Tongue (tissue), 2 donors: ENCODE data around the gene MCRIP1. TPM values are rescaled to one million over a fixed set of nuclear protein-coding genes. Genes with fewer than 3 reads are reported as not detected.
"Not testable (repeated sequence)": the region's sequence is repeated elsewhere in the genome, so short reads cannot be mapped to it uniquely, and the experiment has no call there.

ENCODE experiments used
- DNase-seq: peaks from one replicate; pipeline ENCODE4 v3.0.0-alpha.2; 2015
- total RNA-seq: library from RNA; depleted of rRNA; stranded (reverse); fragments of >200 nt; gene quantifications from one replicate; pipeline ENCODE4 v1.2.3, GENCODE V29; 2014

MCRIP1 gene
- total RNA-seq, 1 donor from 2014 or later: 111 TPM

DNA sequence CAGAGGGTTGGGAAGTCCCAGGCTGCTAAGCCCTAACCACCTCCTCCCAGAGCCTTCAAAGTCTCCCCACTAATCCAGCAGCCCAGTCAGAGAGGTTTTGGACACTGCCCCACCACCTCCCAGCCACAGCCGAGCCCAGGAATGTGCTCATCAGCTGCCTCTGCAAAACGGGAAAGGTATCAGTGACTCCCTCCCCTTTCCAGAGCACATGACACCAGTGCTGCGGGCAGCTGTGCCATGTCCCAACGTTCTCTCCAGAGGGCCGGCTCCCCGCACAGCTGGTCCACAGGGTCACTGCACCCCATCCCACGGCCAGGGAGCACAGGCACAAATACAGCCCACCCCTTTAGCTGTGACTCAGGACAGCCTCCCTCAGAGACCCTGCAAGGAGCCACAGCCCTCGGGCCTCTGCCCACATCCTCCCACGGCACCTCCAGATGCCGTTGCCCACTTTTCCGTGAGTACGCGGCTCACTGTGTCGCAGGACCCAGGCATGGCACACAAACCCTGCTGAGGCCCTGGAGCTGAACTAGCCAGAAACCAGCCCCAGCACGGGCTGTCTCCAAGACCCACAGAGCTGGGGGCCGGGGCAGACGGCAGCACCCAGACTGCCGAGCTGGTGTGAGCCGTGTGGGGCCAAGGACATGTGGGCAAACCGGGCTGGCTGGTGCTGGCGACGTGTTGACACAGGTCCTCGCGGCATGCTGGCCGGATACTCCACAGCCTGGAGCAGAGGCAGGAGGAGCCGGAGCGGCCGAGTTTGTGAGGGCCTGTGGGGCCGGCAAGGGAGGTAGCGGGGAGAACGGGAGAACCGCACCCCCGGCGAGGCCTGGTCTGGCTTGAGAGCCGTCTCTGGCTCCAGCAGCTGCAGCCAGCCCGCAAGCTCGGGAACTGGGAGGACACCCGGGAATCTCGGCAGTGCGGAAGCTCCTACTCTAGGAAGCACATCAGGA, 8.0 kb upstream of the MCRIP1 start:
- DNase-seq: no peak

DNA sequence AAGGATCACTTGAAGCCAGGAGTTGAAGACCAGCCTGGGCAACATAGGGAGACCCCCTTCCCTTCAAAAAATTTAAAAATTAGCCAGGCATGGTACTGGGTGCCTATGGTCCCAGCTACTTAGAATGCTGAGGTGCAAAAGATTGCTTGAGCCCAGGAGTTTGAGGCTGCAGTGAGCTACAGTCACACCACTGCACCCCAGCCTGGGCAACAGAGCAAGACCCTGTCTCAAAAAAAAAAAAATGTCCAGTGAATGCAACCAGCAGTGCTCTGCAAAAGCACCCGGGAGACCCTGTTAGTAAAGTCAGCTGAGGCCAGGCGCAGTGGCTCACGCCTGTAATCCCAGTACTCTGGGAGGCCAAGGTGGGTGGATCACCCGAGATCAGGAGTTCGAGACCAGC, 7.0 kb upstream of the MCRIP1 start:
- DNase-seq: not testable (repeated sequence)

DNA sequence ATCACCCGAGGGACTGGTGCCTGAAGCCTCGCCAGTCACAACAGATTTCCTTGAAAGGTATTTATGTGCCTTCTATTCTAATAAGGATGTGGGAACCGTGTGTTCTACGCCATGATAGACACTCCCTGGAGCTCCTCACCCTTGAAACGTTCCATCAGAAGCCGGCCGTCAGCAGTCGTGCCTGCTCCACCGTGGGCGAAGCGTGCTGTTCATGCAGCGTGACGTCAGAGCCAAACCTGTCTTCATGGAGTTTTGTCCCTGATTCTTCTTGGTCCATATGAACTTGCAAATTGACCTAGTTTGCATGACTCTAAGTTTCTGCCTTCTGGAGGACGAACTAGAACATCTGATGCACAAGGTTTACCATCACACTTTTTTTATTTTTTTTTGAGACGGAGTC, 6.2 kb upstream of the MCRIP1 start:
- no peak for DNase-seq

DNA sequence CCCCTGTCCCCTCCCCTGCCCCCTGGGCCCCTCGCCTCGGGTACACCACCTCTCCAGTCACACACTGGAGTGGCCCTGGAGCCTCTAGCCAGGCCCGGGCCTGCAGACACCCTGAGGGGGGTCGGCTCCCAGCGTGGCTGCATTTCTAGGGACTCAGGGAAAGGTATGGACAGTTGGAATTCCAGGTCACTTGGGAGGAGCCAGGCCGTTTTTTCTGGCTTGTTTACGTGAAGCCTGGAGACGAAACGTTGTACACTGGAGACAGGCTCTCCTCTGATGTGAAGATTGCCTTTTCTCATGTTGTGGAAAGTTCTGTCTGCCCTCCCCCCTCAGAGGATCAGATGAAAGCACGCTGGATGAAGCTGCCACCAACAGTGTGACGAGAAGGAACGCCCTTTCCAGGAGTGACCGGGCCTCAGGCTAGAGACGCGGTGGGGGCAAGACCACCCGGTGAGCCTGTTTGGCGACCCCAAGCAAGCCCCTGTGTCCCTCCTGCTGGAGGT, 5.7 kb upstream of the MCRIP1 start:
- DNase-seq: no peak

DNA sequence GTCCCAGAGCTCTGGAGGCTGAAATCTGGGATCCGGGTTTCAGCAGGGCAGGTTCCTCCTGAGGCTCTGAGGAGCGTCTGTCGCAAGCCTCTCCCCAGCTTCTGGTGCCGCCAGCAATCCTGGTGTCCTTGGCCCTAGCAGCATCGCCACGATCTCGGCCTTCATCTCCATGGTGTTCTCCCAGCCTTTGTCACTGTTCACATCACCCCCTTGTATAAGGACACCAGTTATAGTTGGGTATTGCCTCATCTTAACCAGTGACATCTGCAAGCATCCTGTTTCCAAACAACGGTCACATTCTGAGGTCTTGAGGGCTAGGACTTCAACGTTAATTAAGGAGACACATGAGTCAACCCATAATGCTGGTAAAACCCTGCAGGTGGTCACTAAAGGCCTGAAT, 4.5 kb upstream of the MCRIP1 start:
- DNase-seq: no peak

DNA sequence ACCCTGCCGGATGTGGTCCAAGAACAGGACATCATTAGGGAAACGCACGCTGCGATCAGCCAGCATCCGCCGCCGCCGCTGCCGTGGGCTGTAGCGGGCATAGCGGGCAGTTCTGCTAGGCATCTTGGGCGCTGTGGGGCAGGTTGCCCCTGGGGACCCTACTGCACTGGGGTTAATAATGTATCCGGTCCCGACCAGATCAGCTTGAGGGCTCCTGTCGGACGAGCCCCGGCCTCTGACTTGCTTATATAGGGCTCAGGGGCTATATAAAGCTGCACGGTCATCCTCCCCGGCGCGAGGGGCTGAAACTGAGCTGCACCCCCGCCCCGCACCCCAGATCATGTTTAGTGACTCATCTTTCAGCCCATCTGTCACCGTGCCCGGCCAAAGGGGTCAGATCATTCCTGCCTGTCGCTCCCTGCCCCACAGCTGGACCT, 1.8 kb upstream of the MCRIP1 start, which contains the start of gene PPP1R27:
Gene PPP1R27, minus strand, starts transcription at position 220 of the 437 bp plus-strand sequence. Its CDS starts 97 bp downstream, at position 123.
- DNase-seq: peak; percentile 23

DNA sequence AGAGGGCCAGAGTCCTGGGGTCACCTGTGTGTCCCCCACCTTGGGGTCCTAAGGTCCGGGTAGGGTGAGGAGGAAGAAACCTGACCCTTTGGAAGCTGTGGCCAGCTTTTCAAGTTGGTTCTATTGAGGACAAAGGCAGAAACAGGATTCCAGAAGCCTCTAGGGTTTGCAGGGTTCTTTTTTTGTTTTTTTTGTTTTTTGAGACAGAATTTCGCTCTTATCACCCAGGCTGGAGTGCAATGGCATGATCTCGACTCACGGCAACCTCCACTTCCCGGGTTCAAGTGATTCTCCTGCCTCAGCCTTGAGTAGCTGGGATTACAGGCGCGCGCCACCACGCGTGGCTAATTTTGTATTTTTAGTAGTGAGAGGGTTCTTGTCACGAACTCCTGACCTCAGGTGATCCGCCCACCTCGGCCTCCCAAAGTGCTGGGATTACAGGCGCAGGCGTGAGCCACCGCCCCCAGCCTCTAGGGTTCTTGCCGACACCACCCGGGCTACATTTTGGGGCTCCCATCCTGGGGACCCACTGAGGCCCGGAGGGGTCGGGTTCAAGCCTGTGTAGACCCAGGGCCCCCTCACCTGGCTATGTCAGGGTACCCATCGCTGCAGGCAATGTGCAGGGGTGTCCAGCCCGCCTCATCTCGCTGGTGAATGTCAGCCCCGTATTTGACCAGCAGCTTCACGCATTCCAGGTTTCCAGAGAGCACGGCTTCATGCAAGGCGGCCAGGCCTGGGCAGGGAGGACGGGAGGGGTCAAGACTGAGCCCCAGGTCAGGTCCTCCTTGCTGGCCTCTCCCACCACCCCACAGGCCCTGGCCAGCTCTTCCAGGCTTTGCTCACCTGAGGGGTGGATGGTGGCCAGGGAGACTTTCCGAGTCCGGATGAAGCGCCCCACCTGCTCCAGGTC, 1.1 kb upstream of the MCRIP1 start:
- DNase-seq: no peak

DNA sequence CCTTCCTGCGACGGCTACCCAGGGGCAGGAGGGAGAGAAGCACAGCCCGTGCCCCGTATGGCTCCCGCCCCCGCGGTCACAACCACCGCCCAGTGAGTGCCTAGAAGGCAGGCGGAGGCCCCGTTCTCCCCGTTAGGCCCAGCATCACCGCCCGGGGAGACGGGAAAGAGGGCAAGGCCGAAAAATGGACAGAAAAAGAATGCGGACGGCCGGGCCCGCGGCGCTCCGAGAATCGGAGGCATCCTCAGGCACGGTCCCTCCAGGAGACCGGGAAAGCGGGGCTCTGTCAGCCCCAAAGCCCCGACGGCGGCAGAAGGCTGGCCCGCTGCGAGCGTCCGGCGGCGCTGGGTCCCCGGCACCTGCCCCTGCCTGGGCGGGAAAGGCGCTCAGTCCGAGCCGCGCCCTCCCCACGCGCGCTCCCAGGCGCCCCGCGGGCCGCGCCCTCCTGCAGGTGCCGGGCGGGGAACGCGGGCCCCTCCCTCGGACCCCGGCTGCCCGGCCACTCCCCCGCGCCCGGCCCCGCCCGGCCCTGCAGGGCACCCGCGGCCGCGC, 407 bp downstream of the MCRIP1 start:
- peak; percentile 26 for DNase-seq

DNA sequence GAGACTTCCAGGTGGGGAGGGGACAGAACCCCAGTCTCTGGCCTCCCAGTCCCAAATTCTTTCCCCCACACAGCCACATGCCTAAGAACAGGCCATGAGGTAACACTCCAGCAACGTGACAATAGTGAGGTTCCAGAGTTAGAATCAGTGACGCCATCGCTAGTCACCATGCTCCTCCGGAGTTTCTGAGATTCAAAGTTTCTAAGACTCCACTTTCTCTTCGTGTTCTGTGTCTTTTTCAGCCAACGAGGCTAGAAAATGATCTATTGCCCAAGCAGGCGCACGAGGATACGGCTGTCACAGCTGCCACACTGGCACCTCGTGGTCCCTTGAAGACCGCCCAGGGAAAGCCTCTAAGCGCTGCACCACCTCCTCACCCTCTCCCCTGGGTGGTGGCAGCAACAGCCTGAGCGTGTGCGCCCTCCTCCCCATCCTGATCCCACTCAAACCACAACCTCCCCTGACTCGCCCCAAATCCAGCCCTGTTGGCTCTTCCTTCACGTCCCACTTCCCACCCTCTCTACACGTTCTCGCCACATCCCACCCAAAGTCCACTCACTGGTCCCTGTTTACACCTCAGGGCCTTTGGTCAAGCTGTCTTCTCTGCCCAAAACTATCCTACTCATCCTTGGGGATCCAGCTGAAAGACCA, 1.0 kb downstream of the MCRIP1 start:
- peak; percentile 29 for DNase-seq

DNA sequence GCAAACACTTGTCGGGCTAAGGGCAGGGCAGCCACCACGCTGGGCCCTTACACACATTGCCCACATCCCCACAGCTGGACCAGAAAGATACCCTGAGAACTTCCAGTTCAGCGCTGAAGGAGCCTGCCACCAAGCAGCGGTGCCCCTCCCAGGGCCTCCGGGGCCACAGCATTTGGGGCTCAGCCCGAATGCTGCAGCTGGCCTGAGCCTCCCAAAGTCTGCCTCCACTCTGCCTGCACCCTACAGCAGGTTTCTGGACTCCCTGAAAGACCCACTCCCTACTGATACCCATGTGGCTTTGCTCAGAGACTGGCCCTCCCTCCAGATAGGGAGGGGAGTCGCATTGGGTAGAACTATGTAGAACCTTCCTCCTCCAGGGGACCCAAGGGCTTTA, 1.5 kb downstream of the MCRIP1 start:
- no peak for DNase-seq

DNA sequence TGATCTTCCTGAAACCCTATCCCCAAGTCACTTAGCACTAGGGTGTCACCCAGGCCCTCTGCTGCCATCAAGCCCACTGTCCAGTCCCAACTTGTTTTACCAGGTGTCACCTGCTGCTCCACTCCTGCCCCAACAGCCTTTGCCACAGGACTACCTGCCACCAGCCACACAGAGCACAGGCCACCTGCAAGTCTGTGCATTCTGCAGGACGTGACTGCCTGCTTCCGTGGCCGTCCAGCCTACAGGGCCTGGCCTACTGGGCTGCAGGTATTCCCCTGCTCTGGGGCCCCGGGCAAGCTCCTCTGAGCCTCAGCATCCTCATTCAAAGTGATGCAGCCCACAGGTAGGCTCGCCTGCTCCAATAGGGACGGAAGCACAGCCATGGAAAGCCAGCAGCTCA, 3.2 kb downstream of the MCRIP1 start:
- no peak for DNase-seq

DNA sequence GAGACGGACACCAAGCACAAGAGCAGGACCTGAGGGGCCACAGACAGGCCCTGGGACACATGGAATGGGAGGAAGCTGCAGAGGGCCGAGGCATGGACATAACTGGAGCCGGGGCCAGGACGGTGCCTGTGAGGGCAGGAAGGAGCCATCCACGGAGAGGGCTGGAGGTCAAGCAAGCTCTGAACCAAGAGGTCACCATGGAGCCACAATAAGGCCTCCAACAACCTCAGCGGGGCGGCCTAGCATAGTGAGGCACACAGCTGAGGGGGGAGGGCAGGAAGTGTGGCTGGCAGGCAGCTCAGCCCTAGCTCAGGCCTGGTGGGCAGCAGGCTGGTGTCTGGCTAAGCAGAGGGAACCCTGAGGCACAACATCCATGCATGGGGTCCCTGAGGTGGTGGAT, 4.4 kb downstream of the MCRIP1 start:
- DNase-seq: no peak

DNA sequence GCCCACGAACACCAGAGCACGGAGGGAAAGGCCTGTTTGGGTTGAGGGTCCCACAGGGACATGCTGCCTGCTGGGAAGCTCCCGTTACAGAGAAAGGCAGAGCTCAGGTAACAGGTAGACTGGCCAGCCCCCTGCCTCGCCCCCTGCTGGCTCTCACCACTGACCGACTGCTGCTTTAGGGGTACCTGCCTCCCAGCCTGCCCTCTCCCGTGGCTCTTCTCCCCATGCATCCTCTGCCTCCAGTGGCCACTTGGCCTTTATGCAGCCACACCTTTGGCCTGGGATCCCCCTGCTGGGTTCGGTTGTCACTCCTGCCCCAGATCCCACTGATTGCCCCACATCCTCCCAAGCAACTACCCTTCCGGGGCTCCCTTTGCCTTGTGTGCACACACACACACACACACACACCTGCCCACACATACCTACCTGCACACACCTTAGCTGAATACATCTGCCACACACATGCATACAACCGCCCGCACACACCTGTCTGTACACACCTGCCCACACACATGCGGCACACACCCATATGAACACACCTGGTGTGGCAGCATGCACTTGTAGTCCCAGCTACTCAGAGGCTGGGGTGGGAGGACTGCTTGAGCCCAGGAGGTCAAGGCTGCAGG, 7.1 kb downstream of the MCRIP1 start:
- DNase-seq: no peak

DNA sequence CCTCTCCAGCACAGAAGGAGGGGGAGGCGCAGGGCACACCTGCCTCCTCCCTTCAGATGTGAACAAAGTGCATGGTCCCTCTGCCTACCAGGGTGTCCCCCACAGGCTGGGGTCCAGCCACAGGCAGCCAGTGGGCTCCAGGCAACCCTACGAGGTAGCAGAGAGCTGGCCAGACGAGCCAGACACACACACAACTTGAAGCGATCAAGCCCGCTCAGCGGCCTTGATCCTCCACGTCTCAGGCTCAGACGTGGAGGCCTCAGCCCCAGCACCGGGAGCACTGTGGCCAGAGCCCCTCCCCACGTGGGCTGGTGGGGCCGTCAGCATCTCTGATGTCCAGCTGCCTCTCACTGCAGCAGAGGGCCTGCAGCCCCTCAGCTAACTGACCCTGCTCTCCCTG, 8.5 kb downstream of the MCRIP1 start:
- DNase-seq: no peak

DNA sequence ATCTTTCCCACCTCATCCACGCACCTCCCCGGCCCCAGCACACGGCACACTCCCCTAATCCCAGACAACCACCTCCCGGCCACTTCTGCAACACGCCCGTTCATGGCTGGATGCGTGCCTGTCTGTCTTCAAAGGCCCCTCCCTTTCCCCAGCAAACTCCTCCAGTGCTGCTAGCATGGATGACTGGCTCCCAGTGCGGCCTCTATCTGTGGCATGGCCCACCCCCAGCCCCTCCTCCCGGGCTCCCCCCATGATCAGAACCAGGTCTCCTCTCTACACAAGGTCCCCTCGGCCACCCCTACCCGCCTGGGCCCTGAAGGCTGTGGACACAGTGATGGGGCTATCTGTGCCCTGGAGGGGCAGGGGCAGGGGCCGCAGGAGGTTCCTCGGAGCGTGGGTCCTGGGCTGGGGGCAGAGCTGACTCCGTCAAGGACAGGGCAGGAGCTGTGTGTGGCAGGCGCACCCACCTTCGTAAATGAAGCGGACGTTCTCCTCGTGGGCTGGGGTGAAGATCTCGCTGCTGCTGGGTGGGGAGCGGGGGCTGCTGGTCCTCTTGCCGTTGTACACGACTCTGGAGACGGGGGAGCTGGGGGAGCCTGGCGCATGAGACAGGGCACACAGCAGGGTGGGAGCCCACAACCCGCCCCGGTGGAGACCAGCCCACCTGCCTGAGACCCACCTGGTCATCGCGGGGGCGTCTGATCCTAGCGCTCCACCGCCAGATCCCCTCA, 9.1 kb downstream of the MCRIP1 start:
- no peak for DNase-seq

DNA sequence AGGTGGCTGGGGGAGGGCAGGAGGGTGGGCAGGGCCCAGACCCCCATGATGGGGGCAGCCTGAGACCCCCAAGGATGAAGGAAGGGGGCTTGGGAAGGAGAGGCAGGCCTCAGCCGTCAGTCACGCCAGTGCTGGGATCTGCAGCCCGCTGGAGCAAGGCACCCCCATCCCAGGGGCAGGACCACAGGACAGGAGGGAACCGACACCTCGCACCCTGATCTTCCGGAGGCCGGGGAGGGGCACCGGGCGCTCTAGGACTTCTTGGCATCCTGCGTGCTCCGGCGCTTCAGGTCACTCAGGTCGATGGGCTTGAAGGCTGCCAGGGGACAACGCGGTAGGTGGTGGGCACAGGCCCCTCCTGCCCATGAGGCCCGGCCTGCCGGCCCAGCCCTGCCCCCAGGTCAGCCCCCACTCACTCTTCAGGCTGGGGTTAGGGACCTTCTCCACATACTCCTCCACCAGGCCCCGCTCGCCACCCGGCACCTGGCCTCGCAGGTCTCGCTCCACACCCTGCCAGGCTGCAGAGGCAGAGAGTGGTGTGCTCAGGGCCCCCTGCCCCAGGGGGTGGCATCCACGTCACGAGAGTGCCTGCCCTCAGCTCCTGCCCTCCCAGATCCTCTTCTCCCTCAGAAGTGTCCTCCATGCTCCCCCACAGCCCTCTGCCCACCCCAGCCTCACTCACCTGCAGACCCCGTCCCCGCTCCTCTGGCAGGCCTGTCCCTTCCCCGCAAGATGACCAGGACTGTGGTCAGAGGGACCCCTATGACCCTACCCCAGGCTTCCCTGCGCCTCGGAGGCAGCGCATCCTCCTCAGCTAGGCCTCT, 9.9 kb downstream of the MCRIP1 start:
- DNase-seq: no peak

DNA sequence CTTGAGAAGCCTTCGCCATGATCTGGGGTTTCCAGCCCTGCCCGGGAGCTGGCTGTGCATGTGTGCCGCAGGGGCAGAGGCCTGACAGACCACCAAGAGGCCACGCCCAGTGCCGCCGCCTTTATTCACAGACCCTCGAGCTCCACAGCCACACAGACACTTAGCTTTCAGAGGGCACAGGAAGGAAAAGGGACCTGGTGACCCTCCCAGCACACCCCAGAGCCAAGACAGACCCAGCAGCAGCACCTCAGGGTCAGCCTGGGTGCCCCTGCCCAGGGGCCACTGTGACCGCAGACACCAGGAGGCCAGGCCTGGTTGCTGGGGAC, 10.8 kb downstream of the MCRIP1 start:
- no peak for DNase-seq

DNA sequence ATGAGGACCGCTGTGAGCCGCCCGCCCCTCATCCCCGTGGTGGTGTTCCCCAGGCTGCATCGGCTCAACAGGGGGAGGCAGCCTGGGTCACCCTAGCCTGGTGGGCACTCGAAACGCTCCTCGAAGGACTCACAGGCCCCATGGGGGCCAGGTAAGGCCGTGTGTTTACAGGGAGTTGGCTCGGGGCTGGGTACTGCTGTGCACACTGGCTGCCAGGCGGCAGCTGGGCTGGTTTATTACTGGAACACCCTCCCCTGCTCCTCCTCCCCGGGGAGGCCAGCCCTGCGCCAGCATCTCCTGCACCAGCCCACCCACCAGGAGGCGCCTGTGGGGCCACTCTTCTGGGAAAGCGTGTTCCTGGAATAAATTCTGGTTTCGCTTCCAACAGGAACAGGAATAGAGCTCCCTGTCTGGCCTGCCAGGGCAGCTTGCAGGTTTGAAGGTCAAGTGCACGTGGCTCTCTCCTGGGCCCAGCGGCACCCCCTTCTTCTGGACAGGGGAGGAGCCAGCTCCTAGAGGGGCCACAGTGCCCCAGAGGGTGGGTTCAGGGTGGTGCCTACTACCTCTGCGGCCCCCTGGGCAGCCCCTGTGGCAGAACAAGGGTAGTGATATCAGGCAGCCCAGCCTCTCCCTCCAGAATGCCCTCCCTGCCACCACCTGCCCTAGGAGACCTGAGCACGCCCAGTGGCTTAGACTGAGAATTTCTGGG, 11.3 kb downstream of the MCRIP1 start:
- DNase-seq: peak; percentile 64

DNA sequence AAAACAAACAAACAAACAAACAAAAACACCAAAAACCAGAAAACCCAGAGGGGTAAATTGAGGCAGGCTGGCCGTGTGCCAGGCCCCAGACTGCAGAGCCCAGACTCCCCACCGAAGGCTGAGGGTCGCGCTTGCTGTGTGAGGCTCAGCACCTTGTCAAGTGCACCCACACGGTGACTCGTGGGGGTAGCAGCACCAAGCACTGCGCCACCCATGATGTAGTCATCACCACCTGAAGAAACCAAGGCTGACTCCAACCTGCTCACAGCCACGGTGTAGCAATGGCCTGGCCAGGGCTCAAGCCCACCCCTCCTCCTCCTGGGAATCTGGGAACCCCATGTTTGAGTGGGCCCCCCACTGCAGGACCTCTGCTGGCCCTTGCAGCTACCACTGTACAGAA, 11.9 kb downstream of the MCRIP1 start:
- DNase-seq: no peak
